Keratinocyte (primary cell): ENCODE measurements around the gene N4BP2L1. TPM values are rescaled to one million over a fixed set of nuclear protein-coding genes. Genes with fewer than 3 reads are reported as not detected.

Experiments
- DNase-seq: peaks from one replicate; pipeline ENCODE4 v3.0.0-alpha.2; 2011; ENCODE audit warnings: low read depth, missing footprints, low spot score
- FAIRE-seq: peaks from 2 replicates; lab custom pipeline; 2011; peaks lifted over from hg19 to GRCh38; lab: Jason Lieb, UNC
- H2AFZ ChIP-seq: 2 replicates; pipeline ENCODE4 v1.6.0; 2012; ENCODE audit warnings: low read length, control low read depth, inconsistent platforms; ENCODE audit not compliant: control insufficient read depth
- H3K27ac ChIP-seq: 2 replicates; pipeline ENCODE4 v1.5.1; 2011; ENCODE audit warnings: low read length; ENCODE audit not compliant: control insufficient read depth, insufficient read depth
- H3K27me3 ChIP-seq: 3 replicates; pipeline ENCODE4 v1.6.0; 2011; ENCODE audit warnings: low read length; ENCODE audit not compliant: control insufficient read depth, insufficient read depth; ENCODE audit errors: extremely low read depth
- H3K36me3 ChIP-seq, 2 experiments: 2 replicates in 1 of 2; 3 replicates in 1 of 2; pipeline ENCODE4 v1.5.1; 2011; ENCODE audit warnings: low read length in 2 of 2, mild to moderate bottlenecking in 1 of 2; ENCODE audit not compliant: control insufficient read depth in 2 of 2, insufficient read depth in 2 of 2; ENCODE audit errors: extremely low read depth in 1 of 2
- H3K4me1 ChIP-seq: 3 replicates; pipeline ENCODE4 v1.5.1; 2011; ENCODE audit warnings: low read length; ENCODE audit not compliant: control insufficient read depth, insufficient read depth; ENCODE audit errors: extremely low read depth
- H3K4me2 ChIP-seq: 3 replicates; pipeline ENCODE4 v1.6.0; 2011; ENCODE audit warnings: low read depth, low read length; ENCODE audit not compliant: control insufficient read depth, insufficient read depth; ENCODE audit errors: extremely low read depth
- H3K4me3 ChIP-seq, 3 experiments: fragments of 200-600 bp in 1 of 3; sonication (generic) in 1 of 3; 2 replicates in 2 of 3; 3 replicates in 1 of 3; pipeline ENCODE4 v1.5.1; 2011 to 2016; ENCODE audit warnings: low read length in 3 of 3, mild to moderate bottlenecking in 3 of 3, control low read depth in 2 of 3, inconsistent platforms in 1 of 3, low read depth in 1 of 3, mixed read lengths in 1 of 3, mixed run types in 1 of 3, moderate library complexity in 1 of 3; ENCODE audit not compliant: control insufficient read depth in 2 of 3, insufficient read depth in 2 of 3; ENCODE audit errors: extremely low read depth in 1 of 3
- H3K79me2 ChIP-seq: 2 replicates; pipeline ENCODE4 v1.6.0; 2012; ENCODE audit warnings: low read length; ENCODE audit not compliant: control insufficient read depth, insufficient read depth
- H3K9ac ChIP-seq: 3 replicates; pipeline ENCODE4 v1.6.0; 2011; ENCODE audit warnings: low read length; ENCODE audit not compliant: control insufficient read depth, insufficient read depth; ENCODE audit errors: extremely low read depth
- H3K9me1 ChIP-seq: 3 replicates; pipeline ENCODE4 v1.6.0; 2011; ENCODE audit warnings: low read length; ENCODE audit not compliant: control insufficient read depth, insufficient read depth; ENCODE audit errors: extremely low read depth
- H3K9me3 ChIP-seq: 2 replicates; pipeline ENCODE4 v1.5.1; 2012; ENCODE audit warnings: low read depth, low read length; ENCODE audit not compliant: control insufficient read depth
- H4K20me1 ChIP-seq: 3 replicates; pipeline ENCODE4 v1.6.0; 2011; ENCODE audit warnings: low read length; ENCODE audit not compliant: control insufficient read depth, insufficient read depth; ENCODE audit errors: extremely low read depth
- CTCF ChIP-seq, 3 experiments: IDR thresholded peaks in 1 of 3; conservative IDR thresholded peaks in 1 of 3; optimal IDR thresholded peaks in 1 of 3; 2 replicates in 2 of 3; 3 replicates in 1 of 3; pipeline versions ENCODE3 to v1.5.1; 2011; ENCODE audit warnings: low read length in 3 of 3, mild to moderate bottlenecking in 3 of 3, moderate library complexity in 2 of 3, control low read depth in 1 of 3, inconsistent platforms in 1 of 3; ENCODE audit not compliant: insufficient read depth in 2 of 3; ENCODE audit errors: extremely low read depth in 1 of 3
- EZH2 ChIP-seq: IDR thresholded peaks from one replicate; pipeline ENCODE4 v1.6.1; 2012; ENCODE audit warnings: inconsistent platforms, mild to moderate bottlenecking, low read length, moderate library complexity
- dilution Hi-C: fragments of 300-500 bp; cut with MboI; formaldehyde crosslinking; loops from one replicate; pipeline ENCODE4 v1.7.0; 2020; ENCODE audit warnings: low sequenced_read_pairs; ENCODE audit not compliant: extremely low pct_ligation_motif_present
- polyA plus RNA-seq, 5 experiments: library from polyadenylated mRNA; depleted of rRNA in 3 of 5; stranded (reverse) in 3 of 5; stranded (forward) in 1 of 5; unstranded in 1 of 5; fragments of >200 nt; gene quantifications; 1 replicate in 1 of 5; 2 replicates in 3 of 5; 3 replicates in 1 of 5; pipeline versions ENCODE4 v1.2.1 to v1.2.3, GENCODE V29; 2011 to 2012; ENCODE audit warnings: missing spikeins in 2 of 5, low read depth in 1 of 5, low replicate concordance in 1 of 5

The N4BP2L1 gene
- polyA plus RNA-seq, 1 donor (not counting 4 experiments of a cell fraction or from before 2014, with no cell fraction given), result 1.3 TPM

DNA sequence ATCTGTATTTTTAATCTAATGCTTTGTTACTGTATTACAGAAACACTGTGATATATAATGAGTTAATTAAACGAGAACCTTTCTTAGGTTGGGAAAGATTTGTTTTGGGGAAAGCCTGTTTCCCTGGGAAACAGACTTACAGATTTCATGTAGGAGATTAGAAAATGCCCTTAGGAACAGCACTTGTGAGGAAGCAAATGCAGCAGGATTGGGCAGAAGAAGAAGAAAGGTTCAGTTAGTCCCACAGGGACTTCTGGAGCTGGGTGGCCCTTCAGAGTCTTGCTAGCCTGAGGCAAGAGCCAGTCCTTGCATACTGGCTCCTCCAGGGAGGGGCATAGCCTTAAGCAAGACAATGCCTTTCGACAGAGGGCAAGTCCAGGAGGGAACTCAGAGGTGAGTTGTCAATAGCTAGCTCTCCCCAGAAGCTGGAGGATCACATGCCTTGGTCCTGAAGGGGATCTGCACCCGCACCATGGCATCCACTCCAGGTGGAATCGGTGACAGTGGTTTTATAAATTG lies 36.8 kb downstream of the N4BP2L1 start:
- Histone ChIP-seq H3K9ac (no peak overlapping the region), H3K9me3 (no peaks in the 10 kb centered on the region), H3K4me2 (no peak overlapping the region), H3K79me2 (no peaks in the 10 kb centered on the region), H3K27me3 (no peaks in the 10 kb centered on the region), H3K36me3 (peaks cover 0 to 3% of the 10 kb centered on the region in 2 experiments), H3K4me1 (peaks cover 3% of the 10 kb centered on the region), H3K9me1 (no peaks in the 10 kb centered on the region), H3K4me3 (no peak overlapping the region), H2AFZ (no peak overlapping the region), H4K20me1 (no peaks in the 10 kb centered on the region), H3K27ac (no peak overlapping the region)
- TF ChIP-seq EZH2 (no peak), CTCF (optimal IDR thresholded peaks at IDR 0.05 in 1 of 3, IDR thresholded peaks at IDR 0.05 in 1 of 3, conservative IDR thresholded peaks at IDR 0.05 in 1 of 3; ENCODE audit: extremely low read depth in 1 of 3, insufficient read depth in 2 of 3, low read length in 3 of 3) (no peak)
- FAIRE-seq (no peak), DNase-seq (no peak)
- dilution Hi-C loops, result no loop called here

- Histone ChIP-seq H3K4me2 (no peak overlapping the region), H3K27ac (no peak overlapping the region), H3K9me3 (no peaks in the 10 kb centered on the region), H3K36me3 (peaks cover 0 to 3% of the 10 kb centered on the region in 2 experiments), H4K20me1 (no peaks in the 10 kb centered on the region), H3K4me1 (peaks cover 3% of the 10 kb centered on the region), H2AFZ (no peak overlapping the region), H3K9ac (no peak overlapping the region), H3K4me3 (no peak overlapping the region), H3K79me2 (no peaks in the 10 kb centered on the region), H3K9me1 (no peaks in the 10 kb centered on the region), H3K27me3 (no peaks in the 10 kb centered on the region)
- TF ChIP-seq EZH2, result no peak
- dilution Hi-C loops, result no loop called here
- no peak for DNase-seq
- FAIRE-seq, result no peak
These were observed 37.4 kb downstream of the N4BP2L1 start for GRCh38 chr13:32390484-32390883.

DNA sequence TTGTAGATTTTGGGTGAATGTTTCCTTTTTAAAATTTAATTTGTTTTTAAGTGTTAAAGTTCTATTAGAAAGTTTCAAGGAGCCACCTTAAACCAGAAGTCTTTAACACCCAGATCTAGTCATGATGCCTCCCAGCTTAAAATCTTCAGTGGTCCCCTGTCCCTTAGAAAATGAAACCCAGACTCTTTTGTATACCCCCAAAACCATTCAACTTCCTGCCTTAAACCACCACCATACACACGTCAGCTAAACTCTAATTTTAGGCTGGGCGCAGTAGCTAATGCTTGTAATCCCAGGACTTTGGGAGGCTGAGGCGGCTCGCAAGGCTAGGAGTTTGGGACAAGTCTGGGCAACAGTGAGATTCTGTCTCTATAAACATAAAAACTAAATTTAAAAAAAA lies 37.9 kb downstream of the N4BP2L1 start:
- Histone ChIP-seq H3K36me3 (peaks cover 0 to 3% of the 10 kb centered on the region in 2 experiments), H3K27ac (no peak overlapping the region), H3K4me2 (no peak overlapping the region), H3K4me3 (no peak overlapping the region), H3K9me1 (no peaks in the 10 kb centered on the region), H3K4me1 (peaks cover 3% of the 10 kb centered on the region), H3K9me3 (no peaks in the 10 kb centered on the region), H3K79me2 (no peaks in the 10 kb centered on the region), H4K20me1 (no peaks in the 10 kb centered on the region), H3K27me3 (no peaks in the 10 kb centered on the region), H2AFZ (no peak overlapping the region), H3K9ac (no peak overlapping the region)
- dilution Hi-C loops, result no loop called here
- TF ChIP-seq EZH2 (no peak), CTCF (optimal IDR thresholded peaks at IDR 0.05 in 1 of 3, IDR thresholded peaks at IDR 0.05 in 1 of 3, conservative IDR thresholded peaks at IDR 0.05 in 1 of 3; ENCODE audit: extremely low read depth in 1 of 3, insufficient read depth in 2 of 3, low read length in 3 of 3) (no peak)
- FAIRE-seq, result no peak
- DNase-seq, result no peak
